GDM1 (cell line): ENCODE measurements around the gene GRHL1.
"Not testable (repeated sequence)": the region's sequence is repeated elsewhere in the genome, so short reads cannot be mapped to it uniquely, and the experiment has no call there.

Experiments
- DNase-seq: peaks from one replicate; lab custom pipeline; 2025; lab: John Stamatoyannopoulos, UW

GRHL1 gene

GRCh38 chr2:9951522-9952285 lies at the start of gene GRHL1:
GRHL1 (plus strand) TSS chr2:9951693; CDS start chr2:9951834, 141 bp downstream.
- DNase-seq: peak; percentile 84

GRCh38 chr2:9905413-9905812 lies 46.1 kb upstream of the GRHL1 start:
- DNase-seq: no peak

GRCh38 chr2:9907402-9907801 lies 44.1 kb upstream of the GRHL1 start:
- DNase-seq: no peak

GRCh38 chr2:9908639-9909038 lies 42.9 kb upstream of the GRHL1 start:
- no peak for DNase-seq

GRCh38 chr2:9909106-9909505 lies 42.4 kb upstream of the GRHL1 start:
- no peak for DNase-seq

GRCh38 chr2:9910699-9911098 lies 40.8 kb upstream of the GRHL1 start:
- DNase-seq: no peak

- no peak for DNase-seq
Observed at GRCh38 chr2:9912468-9912867, 39.0 kb upstream of the GRHL1 start.

- no peak for DNase-seq
Observed at GRCh38 chr2:9914384-9915065, 37.0 kb upstream of the GRHL1 start.

- no peak for DNase-seq
Observed at GRCh38 chr2:9918275-9918674, 33.2 kb upstream of the GRHL1 start.

- DNase-seq: no peak
Observed at GRCh38 chr2:9919512-9919911, 32.0 kb upstream of the GRHL1 start.

- not testable (repeated sequence) for DNase-seq
Observed at GRCh38 chr2:9927020-9927419, 24.5 kb upstream of the GRHL1 start.

- DNase-seq: no peak
Observed at GRCh38 chr2:9937258-9937657, 14.2 kb upstream of the GRHL1 start.

- DNase-seq: no peak
Observed at GRCh38 chr2:9937968-9938367, 13.5 kb upstream of the GRHL1 start.

- DNase-seq: no peak
Observed at GRCh38 chr2:9939587-9940485, 11.7 kb upstream of the GRHL1 start.

- no peak for DNase-seq
Observed at GRCh38 chr2:9941196-9941995, 10.1 kb upstream of the GRHL1 start.

- no peak for DNase-seq
Observed at GRCh38 chr2:9941996-9942390, 9.5 kb upstream of the GRHL1 start.

- no peak for DNase-seq
Observed at GRCh38 chr2:9944330-9944758, 7.1 kb upstream of the GRHL1 start.

- no peak for DNase-seq
Observed at GRCh38 chr2:9945596-9945995, 5.9 kb upstream of the GRHL1 start.

- no peak for DNase-seq
Observed at GRCh38 chr2:9946076-9946475, 5.4 kb upstream of the GRHL1 start.

GRCh38 chr2:9946818-9947217 lies 4.7 kb upstream of the GRHL1 start:
- DNase-seq: no peak

- DNase-seq: no peak
Observed at GRCh38 chr2:9948721-9949120, 2.8 kb upstream of the GRHL1 start.
